SJCRH30 (cell line): ENCODE data around the gene AKR1C8. TPM values are rescaled to one million over a fixed set of nuclear protein-coding genes. Genes with fewer than 3 reads are reported as not detected.
"Not testable (repeated sequence)": the region's sequence is repeated elsewhere in the genome, so short reads cannot be mapped to it uniquely, and the experiment has no call there.

Experiments used
- DNase-seq, 2 experiments: peaks; one replicate each; pipeline ENCODE4 v3.0.0-alpha.2; 2015 to 2020
- H3K27ac ChIP-seq: fragments of 250-450 bp; sonication (Bioruptor Pico); 2 replicates; pipeline ENCODE4 v1.5.1; 2020; ENCODE audit warnings: mild to moderate bottlenecking, moderate library complexity
- H3K27me3 ChIP-seq: fragments of 250-450 bp; sonication (Bioruptor Pico); 2 replicates; pipeline ENCODE4 v1.5.1; 2020; ENCODE audit warnings: mild to moderate bottlenecking, moderate library complexity
- H3K36me3 ChIP-seq: fragments of 250-450 bp; sonication (Bioruptor Pico); 2 replicates; pipeline ENCODE4 v1.5.1; 2020; ENCODE audit warnings: mild to moderate bottlenecking, moderate library complexity
- H3K4me1 ChIP-seq: fragments of 250-450 bp; sonication (Bioruptor Pico); 2 replicates; pipeline ENCODE4 v1.5.1; 2020; ENCODE audit warnings: mild to moderate bottlenecking, moderate library complexity
- H3K4me3 ChIP-seq: fragments of 250-450 bp; sonication (Bioruptor Pico); 2 replicates; pipeline ENCODE4 v1.5.1; 2020; ENCODE audit warnings: mild to moderate bottlenecking, moderate library complexity
- H3K9me3 ChIP-seq: fragments of 250-450 bp; sonication (Bioruptor Pico); replicated peaks from 2 replicates; pipeline ENCODE4 v1.5.1; 2020; ENCODE audit warnings: mild to moderate bottlenecking, moderate library complexity
- total RNA-seq: library from RNA; depleted of rRNA; stranded (reverse); fragments of >200 nt; shearing (Covaris generic); gene quantifications from 2 replicates; pipeline ENCODE4 v1.2.3, GENCODE V29; 2014; rRNA removed

AKR1C8 gene
- 0.10 and 0.23 TPM in 2 replicates for total RNA-seq

- H3K36me3 ChIP-seq: no peaks in the 10 kb centered on the region
- no peak within 1 kb of the TSS for H3K27ac ChIP-seq
- no peaks in the 10 kb centered on the region; the same call in 1 of the 2 replicates for H3K9me3 ChIP-seq
- DNase-seq: no peak
- no peaks in the 10 kb centered on the region for H3K27me3 ChIP-seq
- H3K4me3 ChIP-seq: no peak within 1 kb of the TSS
- no peaks in the 10 kb centered on the region for H3K4me1 ChIP-seq
These were observed at the start of gene AKR1C8 for GRCh38 chr10:5184987-5185775. TSS of gene AKR1C8 (minus strand) at chr10:5185150. CDS start at chr10:5185104, 46 bp downstream.

- no peak overlapping the region for H3K4me3 ChIP-seq
- H3K27me3 ChIP-seq: no peaks in the 10 kb centered on the region
- no peaks in the 10 kb centered on the region for H3K9me3 ChIP-seq
- H3K36me3 ChIP-seq: no peaks in the 10 kb centered on the region
- no peak overlapping the region for H3K27ac ChIP-seq
- H3K4me1 ChIP-seq: 0 out of 2 replicates have a peak, but pooled peaks cover 3% of the 10 kb centered on the region
- DNase-seq: peak; percentile 4 to 49
These were observed 49.3 kb upstream of the AKR1C8 start for GRCh38 chr10:5234106-5234860.

- H3K4me1 ChIP-seq: 0 out of 2 replicates have a peak, but pooled peaks cover 3% of the 10 kb centered on the region
- no peak for DNase-seq
- no peaks in the 10 kb centered on the region for H3K36me3 ChIP-seq
These were observed 48.4 kb upstream of the AKR1C8 start for GRCh38 chr10:5233324-5233723.

GRCh38 chr10:5229019-5229418 is 44.1 kb upstream of the AKR1C8 start:
- Histone ChIP-seq H3K9me3 (no peaks in the 10 kb centered on the region), H3K27ac (no peak overlapping the region), H3K4me1 (0 out of 2 replicates have a peak, but pooled peaks cover 2% of the 10 kb centered on the region), H3K36me3 (no peaks in the 10 kb centered on the region), H3K27me3 (no peaks in the 10 kb centered on the region), H3K4me3 (no peak overlapping the region)
- DNase-seq: no peak

More at GRCh38 chr10:5233324-5233723, 48.4 kb upstream of the AKR1C8 start:
- Histone ChIP-seq H3K27me3 (no peaks in the 10 kb centered on the region), H3K4me3 (no peak overlapping the region), H3K9me3 (no peaks in the 10 kb centered on the region), H3K27ac (no peak overlapping the region)

GRCh38 chr10:5222942-5223341 is 38.0 kb upstream of the AKR1C8 start:
- H3K4me1 ChIP-seq, H3K4me3 ChIP-seq, DNase-seq, H3K27me3 ChIP-seq, H3K9me3 ChIP-seq, H3K27ac ChIP-seq, H3K36me3 ChIP-seq: not testable (repeated sequence)

- Histone ChIP-seq H3K4me1 (no peaks in the 10 kb centered on the region), H3K27me3 (no peaks in the 10 kb centered on the region)
These were observed 34.3 kb upstream of the AKR1C8 start for GRCh38 chr10:5219262-5219661.

GRCh38 chr10:5216801-5217200 is 31.9 kb upstream of the AKR1C8 start:
- no peak overlapping the region for H3K4me3 ChIP-seq
- no peak for DNase-seq
- H3K4me1 ChIP-seq: no peaks in the 10 kb centered on the region
- H3K27ac ChIP-seq: no peak overlapping the region
- H3K36me3 ChIP-seq: no peaks in the 10 kb centered on the region
- H3K27me3 ChIP-seq: no peaks in the 10 kb centered on the region
- H3K9me3 ChIP-seq: no peaks in the 10 kb centered on the region

More at GRCh38 chr10:5219262-5219661, 34.3 kb upstream of the AKR1C8 start:
- Histone ChIP-seq H3K36me3 (no peaks in the 10 kb centered on the region), H3K27ac (no peak overlapping the region), H3K4me3 (no peak overlapping the region), H3K9me3 (no peaks in the 10 kb centered on the region)
- DNase-seq: no peak

- no peaks in the 10 kb centered on the region for H3K4me1 ChIP-seq
- no peaks in the 10 kb centered on the region for H3K36me3 ChIP-seq
- no peak overlapping the region for H3K27ac ChIP-seq
- no peaks in the 10 kb centered on the region for H3K9me3 ChIP-seq
- H3K27me3 ChIP-seq: no peaks in the 10 kb centered on the region
- DNase-seq: no peak
- H3K4me3 ChIP-seq: no peak overlapping the region
These were observed 27.0 kb upstream of the AKR1C8 start for GRCh38 chr10:5211696-5212536.

GRCh38 chr10:5210261-5210660 is 25.3 kb upstream of the AKR1C8 start:
- H3K4me1 ChIP-seq, H3K4me3 ChIP-seq, H3K27ac ChIP-seq, H3K36me3 ChIP-seq, H3K9me3 ChIP-seq, H3K27me3 ChIP-seq: not testable (repeated sequence)
- DNase-seq: peak; percentile 5 to 7

GRCh38 chr10:5209776-5210175 is 24.8 kb upstream of the AKR1C8 start:
- not testable (repeated sequence) for H3K9me3 ChIP-seq, H3K36me3 ChIP-seq, H3K27me3 ChIP-seq, H3K27ac ChIP-seq, H3K4me3 ChIP-seq, DNase-seq, H3K4me1 ChIP-seq

- Histone ChIP-seq H3K4me1 (no peaks in the 10 kb centered on the region), H3K9me3 (no peaks in the 10 kb centered on the region), H3K4me3 (no peak overlapping the region), H3K27ac (no peak overlapping the region), H3K36me3 (no peaks in the 10 kb centered on the region), H3K27me3 (no peaks in the 10 kb centered on the region)
- no peak for DNase-seq
These were observed 21.8 kb upstream of the AKR1C8 start for GRCh38 chr10:5206799-5207198.

- Histone ChIP-seq H3K4me1 (no peaks in the 10 kb centered on the region), H3K27ac (no peak overlapping the region), H3K36me3 (no peaks in the 10 kb centered on the region), H3K27me3 (no peaks in the 10 kb centered on the region), H3K4me3 (no peak overlapping the region), H3K9me3 (no peaks in the 10 kb centered on the region)
- DNase-seq: no peak
These were observed 14.4 kb upstream of the AKR1C8 start for GRCh38 chr10:5199398-5199797.

- DNase-seq: no peak
- no peaks in the 10 kb centered on the region for H3K9me3 ChIP-seq
- H3K27me3 ChIP-seq: no peaks in the 10 kb centered on the region
- no peaks in the 10 kb centered on the region for H3K4me1 ChIP-seq
- no peaks in the 10 kb centered on the region for H3K36me3 ChIP-seq
- no peak overlapping the region for H3K4me3 ChIP-seq
- no peak overlapping the region for H3K27ac ChIP-seq
These were observed 13.4 kb upstream of the AKR1C8 start for GRCh38 chr10:5198386-5198785.

- Histone ChIP-seq H3K9me3 (no peaks in the 10 kb centered on the region), H3K4me3 (no peak within 1 kb of the TSS), H3K27me3 (no peaks in the 10 kb centered on the region), H3K36me3 (no peaks in the 10 kb centered on the region), H3K4me1 (no peaks in the 10 kb centered on the region), H3K27ac (no peak within 1 kb of the TSS)
- DNase-seq: no peak
These were observed 11.8 kb upstream of the AKR1C8 start, which contains the start of gene AKR1C4 for GRCh38 chr10:5196702-5197113. TSS of gene AKR1C4 (plus strand) at chr10:5196837. CDS start at chr10:5196868, 31 bp downstream.
